K562 (cell line): ENCODE data around the gene VPS13D. TPM values are rescaled to one million over a fixed set of nuclear protein-coding genes. Genes with fewer than 3 reads are reported as not detected.
A peak's percentile ranks its signal among the peaks of the same experiment; 100 is the strongest.

Source experiments
- ATAC-seq: fragments of 200-7000 bp; cut with Tn5 transposase; 3 replicates; pipeline ENCODE4 v1.9.1; 2020; ENCODE audit warnings: moderate library complexity
- BruUV-seq: library from RNA; stranded (reverse); fragments of 400-500 nt; replicated peaks from 2 replicates; lab custom pipeline; 2021; lab: Mats Ljungman, UMichigan
- CTCF ChIA-PET: fragments of 300-600 bp; formaldehyde crosslinking; extraction: SDS; loops from one replicate; lab custom pipeline; 2021; ENCODE audit warnings: low intra/inter-chr PET ratio; lab: Yijun Ruan, JAX
- POLR2A ChIA-PET: fragments of 300-600, 350-650 bp; sonication (Branson Sonifier 250); formaldehyde crosslinking; extraction: SDS; loops from one replicate; lab custom pipeline; 2021; ENCODE audit warnings: antibody characterized with exemption, inconsistent platforms; lab: Yijun Ruan, JAX
- DNase-seq, 4 experiments: peaks; one replicate each; pipeline versions ENCODE4 v3.0.0 to v3.0.0-alpha.2; 2011 to 2018; ENCODE audit warnings: low spot score in 3 of 4, mixed read lengths in 3 of 4; ENCODE audit errors: extremely low read depth in 1 of 4
- FAIRE-seq: peaks from 2 replicates; lab custom pipeline; 2011; peaks lifted over from hg19 to GRCh38; lab: Jason Lieb, UNC
- H2AFZ ChIP-seq: 2 replicates; pipeline ENCODE4 v1.6.0; 2011; ENCODE audit warnings: low read depth, low read length, control low read depth, inconsistent platforms
- H3K27ac ChIP-seq: fragments of 200-600 bp; 3 replicates; pipeline ENCODE4 v1.8.0; 2011; ENCODE audit warnings: low read depth, mild to moderate bottlenecking, control low read depth, inconsistent platforms, low read length, moderate library complexity, mixed read lengths; ENCODE audit errors: extremely low read depth
- H3K27me3 ChIP-seq, 2 experiments: fragments of 300-600 bp in 1 of 2; 2 replicates in 1 of 2; 3 replicates in 1 of 2; pipeline versions ENCODE4 v1.6.0 to v1.8.0; 2011; ENCODE audit warnings: inconsistent platforms in 2 of 2, low read length in 2 of 2, mild to moderate bottlenecking in 1 of 2, mixed read lengths in 1 of 2, moderate library complexity in 1 of 2; ENCODE audit not compliant: control insufficient read depth in 2 of 2, insufficient read depth in 2 of 2
- H3K36me3 ChIP-seq: fragments of 300-600 bp; 3 replicates; pipeline ENCODE4 v1.8.0; 2011; ENCODE audit warnings: mild to moderate bottlenecking, low read length, inconsistent platforms; ENCODE audit not compliant: control insufficient read depth, insufficient read depth
- H3K4me1 ChIP-seq, 2 experiments: fragments of 200-600 bp in 1 of 2; replicated peaks in 1 of 2; 2 replicates in 1 of 2; 3 replicates in 1 of 2; pipeline versions ENCODE4 v1.5.1 to v1.8.0; 2011; ENCODE audit warnings: inconsistent platforms in 2 of 2, low read length in 2 of 2, mild to moderate bottlenecking in 1 of 2, mixed read lengths in 1 of 2, moderate library complexity in 1 of 2; ENCODE audit not compliant: control insufficient read depth in 2 of 2, insufficient read depth in 2 of 2
- H3K4me2 ChIP-seq: 2 replicates; pipeline ENCODE4 v1.6.1; 2011; ENCODE audit warnings: low read length, control low read depth, inconsistent platforms, mixed read lengths; ENCODE audit not compliant: insufficient read depth
- H3K4me3 ChIP-seq: fragments of 200-600 bp; sonication (generic), shearing (Covaris generic); 2 replicates; pipeline ENCODE4 v1.5.1; 2016; ENCODE audit warnings: control low read depth, inconsistent platforms
- H3K79me2 ChIP-seq: fragments of 200-600 bp; 3 replicates; pipeline ENCODE4 v1.8.0; 2011; ENCODE audit warnings: low read length, inconsistent platforms; ENCODE audit not compliant: control insufficient read depth, insufficient read depth
- H3K9ac ChIP-seq, 2 experiments: 2 replicates each; pipeline versions ENCODE4 v1.6.0 to v1.6.1; 2011; ENCODE audit warnings: low read depth in 2 of 2, low read length in 2 of 2, control low read depth in 1 of 2, inconsistent platforms in 1 of 2, mild to moderate bottlenecking in 1 of 2, mixed read lengths in 1 of 2; ENCODE audit not compliant: insufficient read depth in 1 of 2
- H3K9me1 ChIP-seq: one replicate; pipeline ENCODE4 v1.6.0; 2011; ENCODE audit warnings: inconsistent platforms, mild to moderate bottlenecking, low read length, moderate library complexity; ENCODE audit not compliant: control insufficient read depth, insufficient read depth
- H3K9me3 ChIP-seq: replicated peaks from 2 replicates; pipeline ENCODE4 v1.5.1; 2011; ENCODE audit warnings: low read depth, low read length, inconsistent platforms; ENCODE audit not compliant: control insufficient read depth, insufficient read depth
- H4K20me1 ChIP-seq: replicated peaks from 2 replicates; pipeline ENCODE4 v1.6.1; 2011; ENCODE audit warnings: low read length, inconsistent platforms, mixed read lengths; ENCODE audit not compliant: control insufficient read depth, insufficient read depth
- E2F1 ChIP-seq: sonication (generic); formaldehyde crosslinking; IDR thresholded peaks from 2 replicates; pipeline ENCODE4 v1.8.1; 2023; ENCODE audit warnings: mild to moderate bottlenecking, missing genetic modification reagents, moderate library complexity
- WGBS: fragments of 100-300 bp; shearing (Covaris generic); methylation state at CpG from one replicate; pipeline ENCODE4 v1.1.6; 2016; ENCODE audit warnings: low coverage, mixed read lengths; ENCODE audit not compliant: insufficient coverage; ENCODE audit errors: missing lambda C conversion rate; 5-methylcytosine and 5-hydroxymethylcytosine counted together
- in situ Hi-C: fragments of 300-500 bp; cut with MboI; formaldehyde crosslinking; loops from 4 replicates; pipeline ENCODE4 v1.15.0; 2018; ENCODE audit warnings: inconsistent platforms, mixed read lengths
- intact Hi-C: fragments of 100-400 bp; cut with micrococcal nuclease; formaldehyde crosslinking; loops from 2 replicates; pipeline ENCODE4 v1.14.2; 2022
- polyA plus RNA-seq, 8 experiments: library from polyadenylated mRNA; depleted of rRNA in 4 of 8; stranded (reverse) in 5 of 8; unstranded in 3 of 8; fragments of >200 nt; fragmentation: Nextera tagmentation in 2 of 8; fragmentation: Illumina TruSeq in 1 of 8; extraction: Ambion mirVana in 2 of 8; extraction: Trizol in 1 of 8; gene quantifications; 2 replicates each; pipeline versions ENCODE4 v1.2.1 to v1.2.3, GENCODE V29; 2011 to 2014; ENCODE audit warnings: inconsistent platforms in 1 of 8, missing spikeins in 1 of 8
- total RNA-seq, 7 experiments: library from RNA; depleted of rRNA in 6 of 7; stranded (reverse); fragments of >200 nt in 6 of 7; fragmentation: Illumina TruSeq in 2 of 7; extraction: Trizol in 2 of 7; gene quantifications; 2 replicates each; pipeline versions ENCODE4 v1.2.1 to v1.2.3, GENCODE V29; 2011 to 2021; ENCODE audit warnings: low replicate concordance in 1 of 7

Gene VPS13D
- total and polyA plus RNA-seq, 9 of the 15 experiments (the other 6 are each of a cell fraction or from before 2014, with no cell fraction given) = 6.1 to 51.5 (median 38.5) TPM

- DNase-seq (no peak), ATAC-seq (no peak), FAIRE-seq (no peak)
- Histone ChIP-seq H3K9ac (peak overlapping the region in 1 of 2 experiments; percentile 53; a peak in 2 of 4 replicates), H3K4me1 (peaks cover 8 to 35% of the 10 kb centered on the region in 2 experiments; a peak in 3 of 5 replicates), H3K4me3 (no peak overlapping the region), H2AFZ (no peak overlapping the region), H3K27ac (no peak overlapping the region), H3K36me3 (peaks cover 20% of the 10 kb centered on the region), H3K9me1 (no peaks in the 10 kb centered on the region), H4K20me1 (peaks cover 62% of the 10 kb centered on the region), H3K4me2 (no peak overlapping the region), H3K9me3 (no peaks in the 10 kb centered on the region), H3K79me2 (peaks cover 30% of the 10 kb centered on the region), H3K27me3 (no peaks in the 10 kb centered on the region)
- BruUV-seq = no TSS peak
- intact Hi-C loops = no loop called here
- no peak for TF ChIP-seq E2F1 (CRISPR knock-in tag)
- ChIA-PET POLR2A (no interaction called here), CTCF (no interaction called here)
- in situ Hi-C loops = no loop called here
- 84% methylated on average over 19 of the region's 19 CpGs for WGBS
Observed at GRCh38 chr1:12185036-12185917, 44.6 kb upstream of the VPS13D start.
